IPS-20b (cell line): ENCODE results near the gene TAX1BP1.

ENCODE experiments used
- H3K27ac ChIP-seq: one replicate; pipeline ENCODE4 v1.5.1; 2013; ENCODE audit warnings: low read length
- H3K27me3 ChIP-seq: 2 replicates; pipeline ENCODE4 v1.6.1; 2013; ENCODE audit warnings: mild to moderate bottlenecking, low read length, inconsistent platforms; ENCODE audit not compliant: insufficient read depth
- H3K36me3 ChIP-seq: 2 replicates; pipeline ENCODE4 v1.6.1; 2013; ENCODE audit warnings: low read depth, mild to moderate bottlenecking, inconsistent platforms, low read length, moderate library complexity; ENCODE audit not compliant: insufficient read depth
- H3K4me1 ChIP-seq: 2 replicates; pipeline ENCODE4 v1.6.1; 2013; ENCODE audit warnings: mild to moderate bottlenecking, control low read depth, inconsistent platforms, low read length, moderate library complexity; ENCODE audit not compliant: insufficient read depth
- H3K4me3 ChIP-seq: 2 replicates; pipeline ENCODE4 v1.5.1; 2013; ENCODE audit warnings: mild to moderate bottlenecking, low read length, inconsistent platforms
- H3K9ac ChIP-seq: 2 replicates; pipeline ENCODE4 v1.6.1; 2013; ENCODE audit warnings: low read depth, mild to moderate bottlenecking, inconsistent platforms, low read length, moderate library complexity
- H3K9me3 ChIP-seq: 2 replicates; pipeline ENCODE4 v1.6.1; 2013; ENCODE audit warnings: mild to moderate bottlenecking, low read depth, low read length, inconsistent platforms; ENCODE audit not compliant: insufficient read depth

The TAX1BP1 gene

DNA sequence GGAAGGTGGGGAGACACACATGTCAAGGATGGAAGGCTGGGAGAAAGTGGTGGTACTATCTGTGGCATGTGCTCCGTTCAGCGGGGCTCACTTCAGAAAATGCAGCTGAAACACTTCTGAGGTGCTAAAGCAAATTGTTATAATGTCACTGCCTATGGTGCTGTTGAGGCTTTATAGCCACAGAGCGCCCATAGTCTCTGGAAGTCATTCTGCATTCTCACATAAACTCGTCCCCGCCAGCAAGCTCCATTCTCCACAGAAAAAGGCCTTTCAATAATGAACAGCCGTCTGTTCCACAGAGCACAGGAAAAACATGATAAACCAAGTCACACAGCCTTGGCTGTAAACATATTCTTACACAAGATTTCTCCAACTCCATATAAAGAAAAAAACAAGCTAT, 131.9 kb downstream of the TAX1BP1 start:
- no peak overlapping the region for H3K9ac ChIP-seq
- no peaks in the 10 kb centered on the region for H3K9me3 ChIP-seq
- no peaks in the 10 kb centered on the region for H3K36me3 ChIP-seq
- no peak overlapping the region for H3K4me3 ChIP-seq
- no peaks in the 10 kb centered on the region for H3K27me3 ChIP-seq
- peaks cover 6% of the 10 kb centered on the region; the same call in 1 of the 2 replicates for H3K4me1 ChIP-seq
- no peak overlapping the region for H3K27ac ChIP-seq

DNA sequence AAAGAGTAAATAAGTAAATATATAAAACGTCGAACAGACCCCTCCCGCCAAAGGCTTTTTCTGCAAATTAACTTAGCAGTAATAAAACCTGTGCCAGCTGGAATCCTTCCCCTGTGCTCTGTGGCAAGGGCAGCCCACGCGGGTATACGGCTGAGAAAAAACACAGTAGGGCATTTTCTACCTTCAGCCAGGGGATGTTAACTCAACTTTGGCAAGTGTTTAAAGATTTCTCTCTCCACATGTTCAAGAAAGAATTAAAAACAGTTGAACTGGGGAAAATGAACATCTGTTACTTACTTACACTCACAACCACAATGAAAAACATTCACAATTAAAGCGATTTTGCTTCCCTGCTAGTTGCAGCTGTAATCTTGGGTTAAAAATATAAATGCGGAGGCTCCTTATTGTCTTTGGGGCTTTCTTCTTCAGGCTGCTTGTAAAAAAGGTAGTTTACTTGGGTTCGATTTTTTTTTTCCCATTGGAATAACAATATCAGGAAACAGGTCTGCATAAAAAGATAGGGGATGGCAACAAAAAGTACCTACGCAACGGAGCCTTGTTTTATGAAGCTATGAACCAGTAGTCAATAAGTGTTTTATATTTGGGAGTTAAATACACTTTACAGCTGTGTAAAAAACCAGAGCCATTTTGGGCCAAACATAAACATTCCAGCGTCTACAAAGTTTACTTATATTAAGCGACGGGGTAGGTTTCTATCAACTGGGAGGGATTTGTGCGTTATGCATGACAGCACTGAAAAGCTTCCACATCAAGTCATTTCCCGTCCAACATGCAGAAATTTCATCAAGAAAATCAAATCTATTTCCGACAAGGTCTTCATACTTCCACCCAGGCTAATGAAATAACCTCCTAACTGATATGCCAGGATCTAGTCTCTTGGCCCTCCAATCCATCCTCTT, 132.7 kb downstream of the TAX1BP1 start:
- Histone ChIP-seq H3K4me3 (no peak overlapping the region), H3K27ac (no peak overlapping the region), H3K27me3 (no peaks in the 10 kb centered on the region), H3K9ac (no peak overlapping the region), H3K4me1 (peaks cover 6% of the 10 kb centered on the region; the same call in 1 of the 2 replicates), H3K36me3 (no peaks in the 10 kb centered on the region), H3K9me3 (no peaks in the 10 kb centered on the region)

DNA sequence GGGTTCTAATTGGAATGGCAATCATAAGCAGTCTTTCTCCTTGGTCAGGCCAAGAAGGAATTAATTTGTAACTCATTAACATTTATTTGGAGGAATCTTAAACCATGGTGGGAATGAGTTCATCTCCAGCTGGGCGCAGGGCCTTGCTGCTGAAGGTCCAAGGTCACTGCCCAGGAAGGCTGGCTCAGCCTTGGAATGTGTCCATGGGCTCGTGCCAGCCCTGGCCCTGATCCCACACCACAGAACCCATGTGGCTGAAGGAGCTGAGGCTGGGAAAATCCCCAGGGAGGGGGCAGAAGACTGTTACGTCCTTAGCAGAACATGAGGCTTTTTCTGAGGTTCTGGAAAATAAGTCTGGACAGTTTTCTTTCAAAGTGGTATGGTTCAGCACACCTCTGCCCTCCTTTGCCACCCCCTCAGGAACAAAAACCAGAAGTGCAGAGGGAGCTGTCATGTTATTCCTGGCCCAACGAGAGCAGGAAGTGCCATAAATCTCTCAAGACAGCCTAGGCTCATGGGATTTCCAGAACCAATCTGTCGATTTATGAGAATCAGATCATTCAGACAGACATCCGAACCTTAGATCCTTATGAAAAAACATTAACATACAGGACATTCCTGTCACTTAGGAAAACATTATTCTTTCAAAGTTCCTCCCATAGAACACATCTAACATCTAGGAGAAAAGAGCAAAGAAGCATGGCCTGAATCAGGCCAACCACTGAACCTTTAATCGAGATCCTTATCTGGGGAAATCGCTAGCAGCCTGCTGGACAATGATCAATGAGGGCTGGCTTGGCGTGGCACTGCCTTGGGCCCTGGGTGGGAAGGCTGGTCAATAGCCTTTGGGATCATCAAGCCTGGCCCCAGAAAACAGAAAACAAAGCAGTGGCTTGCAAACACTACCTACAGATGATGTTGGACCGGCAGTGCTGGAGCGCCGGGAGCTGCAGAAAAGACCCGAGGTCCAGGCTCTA, 134.3 kb downstream of the TAX1BP1 start:
- Histone ChIP-seq H3K27ac (no peak overlapping the region), H3K4me1 (peaks cover 6% of the 10 kb centered on the region; the same call in 1 of the 2 replicates), H3K9ac (no peak overlapping the region), H3K4me3 (no peak overlapping the region), H3K27me3 (no peaks in the 10 kb centered on the region), H3K36me3 (no peaks in the 10 kb centered on the region), H3K9me3 (no peaks in the 10 kb centered on the region)

DNA sequence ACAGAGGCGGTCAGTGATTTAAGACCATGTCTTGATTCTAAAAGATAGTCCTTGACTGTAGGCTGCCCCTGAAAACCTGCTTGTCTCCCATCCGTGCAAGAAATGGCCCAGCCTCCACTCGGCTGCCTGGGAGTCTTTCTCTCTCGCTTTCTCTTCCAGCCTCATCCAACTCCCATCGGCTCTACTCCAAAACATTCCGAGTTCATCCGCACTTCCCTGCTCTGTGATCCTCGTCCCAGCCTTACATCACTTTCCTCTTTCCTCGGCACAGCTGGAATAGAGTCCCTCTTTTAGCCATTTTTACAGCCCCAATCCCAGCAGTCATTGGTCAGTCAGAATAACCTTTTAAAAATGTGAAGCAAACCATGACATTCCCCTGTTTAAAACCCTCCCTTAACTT, 135.1 kb downstream of the TAX1BP1 start:
- no peak overlapping the region for H3K4me3 ChIP-seq
- H3K27ac ChIP-seq, result no peak overlapping the region
- no peaks in the 10 kb centered on the region for H3K27me3 ChIP-seq
- H3K4me1 ChIP-seq, result peaks cover 6% of the 10 kb centered on the region; the same call in 1 of the 2 replicates
- H3K9me3 ChIP-seq, result no peaks in the 10 kb centered on the region
- H3K9ac ChIP-seq, result no peak overlapping the region
- H3K36me3 ChIP-seq, result no peaks in the 10 kb centered on the region

DNA sequence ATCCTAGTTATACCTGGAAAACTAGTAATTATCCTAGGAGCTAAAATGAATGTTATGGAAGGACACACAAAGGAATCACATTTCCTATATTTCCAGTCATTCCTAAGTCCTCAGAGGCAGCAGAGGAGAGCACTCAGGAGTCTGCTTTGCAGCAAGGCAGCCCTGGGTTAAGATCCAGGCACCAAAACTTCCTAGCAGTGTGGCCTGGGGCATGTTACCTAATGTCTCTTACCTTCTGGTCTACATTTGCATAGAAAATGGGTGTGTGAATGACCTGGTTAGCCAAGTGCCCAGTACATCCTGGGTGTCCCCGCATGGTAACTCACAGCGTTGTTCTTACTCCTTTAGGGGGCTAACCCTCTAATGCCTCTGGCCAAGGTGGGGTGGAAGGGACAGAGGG, 135.9 kb downstream of the TAX1BP1 start:
- no peak overlapping the region for H3K9ac ChIP-seq
- peaks cover 6% of the 10 kb centered on the region; the same call in 1 of the 2 replicates for H3K4me1 ChIP-seq
- no peaks in the 10 kb centered on the region for H3K27me3 ChIP-seq
- no peak overlapping the region for H3K4me3 ChIP-seq
- H3K27ac ChIP-seq, result no peak overlapping the region
- no peaks in the 10 kb centered on the region for H3K9me3 ChIP-seq
- H3K36me3 ChIP-seq, result no peaks in the 10 kb centered on the region

DNA sequence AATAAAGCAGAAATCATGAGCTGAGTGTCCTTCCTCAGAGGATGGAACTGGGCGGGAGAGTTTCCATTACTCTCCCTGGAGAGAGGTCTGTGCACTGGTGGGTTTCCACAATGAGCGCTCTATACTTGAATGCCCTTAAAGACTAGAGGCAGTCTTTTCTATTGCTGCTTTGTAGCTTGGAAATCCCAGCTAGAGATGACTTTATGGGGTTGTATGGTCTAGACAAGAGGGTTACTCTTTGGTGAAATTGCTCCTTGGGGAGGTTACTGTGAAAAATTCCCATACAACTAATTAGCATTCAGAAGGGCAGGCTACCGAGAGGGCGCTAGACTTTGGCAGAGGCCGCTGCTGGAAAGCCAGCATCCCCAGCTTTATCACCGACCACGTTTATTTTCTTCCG, 136.8 kb downstream of the TAX1BP1 start:
- no peak overlapping the region for H3K9ac ChIP-seq
- H3K9me3 ChIP-seq, result no peaks in the 10 kb centered on the region
- no peak overlapping the region for H3K27ac ChIP-seq
- H3K4me1 ChIP-seq, result peaks cover 6% of the 10 kb centered on the region; the same call in 1 of the 2 replicates
- no peak overlapping the region for H3K4me3 ChIP-seq
- H3K36me3 ChIP-seq, result no peaks in the 10 kb centered on the region
- H3K27me3 ChIP-seq, result no peaks in the 10 kb centered on the region
